Measurements from ENCODE around the gene TNRC6C. TPM values are rescaled to one million over a fixed set of nuclear protein-coding genes. Genes with fewer than 3 reads are reported as not detected.

TNRC6C gene
- total and polyA plus RNA-seq, 2 experiments from 2014 or later = 10.1 to 16.6 TPM

DNA sequence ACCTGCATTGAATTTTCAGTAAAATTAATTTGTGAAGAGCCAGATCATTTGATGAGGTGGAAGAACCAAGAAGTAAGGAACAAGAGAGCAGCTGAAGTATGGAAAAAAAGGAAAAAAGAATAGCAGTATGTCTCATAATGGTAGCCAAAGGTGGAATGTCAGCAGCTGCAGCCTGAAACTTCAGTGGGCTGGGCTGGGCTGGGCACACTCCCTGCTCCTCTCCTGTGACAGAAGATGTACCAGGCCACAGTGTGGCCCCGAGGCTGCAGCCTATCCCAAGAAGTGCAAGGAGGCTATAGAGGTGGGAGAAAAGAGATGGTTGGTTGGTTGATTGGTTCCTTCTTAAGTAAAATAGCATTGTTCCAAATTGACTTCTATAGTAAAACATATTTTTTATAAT, 84.5 kb downstream of the TNRC6C start:
- Mint-ChIP-seq H3K4me3 (no peak overlapping the region), H3K36me3 (ENCODE audit: low read depth) (peaks cover 25% of the 10 kb centered on the region), H3K4me1 (peaks cover 11% of the 10 kb centered on the region; the same call in 2 of the 3 replicates), H3K27me3 (ENCODE audit: insufficient read depth, low read depth, poor library complexity) (peaks cover 7% of the 10 kb centered on the region), H3K27ac (no peak overlapping the region), H3K9me3 (no peaks in the 10 kb centered on the region)
- DNase-seq (ENCODE audit: low spot score) (no peak), ATAC-seq (no peak)
- no peak overlapping the region for H3K4me2 ChIP-seq
- no peaks in the 10 kb centered on the region for H3K27me3 ChIP-seq (ENCODE audit: insufficient read depth)
- H3K4me1 ChIP-seq (ENCODE audit: insufficient read depth) = no peaks in the 10 kb centered on the region
- TF ChIP-seq CREB1 (CRISPR knock-in tag; IDR thresholded peaks at IDR 0.05; ENCODE audit: low read depth) (no peak), JUNB (IDR thresholded peaks at IDR 0.05; ENCODE audit: unreplicated experiment) (no peak), ZNF331 (CRISPR knock-in tag; IDR thresholded peaks at IDR 0.05; ENCODE audit: low read depth) (no peak), STAT1 (IDR thresholded peaks at IDR 0.05; ENCODE audit: unreplicated experiment) (no peak), NANOG (IDR thresholded peaks at IDR 0.05; ENCODE audit: borderline replicate concordance) (no peak), EZH2 (IDR thresholded peaks at IDR 0.05; ENCODE audit: low read depth, unreplicated experiment) (no peak), POLR2AphosphoS5 (IDR thresholded peaks at IDR 0.05; ENCODE audit: low read depth) (no peak), EZH2phosphoT487 (IDR thresholded peaks at IDR 0.05; ENCODE audit: unreplicated experiment) (no peak), ZNF462 (CRISPR knock-in tag; IDR thresholded peaks at IDR 0.05) (no peak), ZNF114 (CRISPR knock-in tag; IDR thresholded peaks at IDR 0.05) (no peak)
- TF ChIP-seq, protein P1, sequence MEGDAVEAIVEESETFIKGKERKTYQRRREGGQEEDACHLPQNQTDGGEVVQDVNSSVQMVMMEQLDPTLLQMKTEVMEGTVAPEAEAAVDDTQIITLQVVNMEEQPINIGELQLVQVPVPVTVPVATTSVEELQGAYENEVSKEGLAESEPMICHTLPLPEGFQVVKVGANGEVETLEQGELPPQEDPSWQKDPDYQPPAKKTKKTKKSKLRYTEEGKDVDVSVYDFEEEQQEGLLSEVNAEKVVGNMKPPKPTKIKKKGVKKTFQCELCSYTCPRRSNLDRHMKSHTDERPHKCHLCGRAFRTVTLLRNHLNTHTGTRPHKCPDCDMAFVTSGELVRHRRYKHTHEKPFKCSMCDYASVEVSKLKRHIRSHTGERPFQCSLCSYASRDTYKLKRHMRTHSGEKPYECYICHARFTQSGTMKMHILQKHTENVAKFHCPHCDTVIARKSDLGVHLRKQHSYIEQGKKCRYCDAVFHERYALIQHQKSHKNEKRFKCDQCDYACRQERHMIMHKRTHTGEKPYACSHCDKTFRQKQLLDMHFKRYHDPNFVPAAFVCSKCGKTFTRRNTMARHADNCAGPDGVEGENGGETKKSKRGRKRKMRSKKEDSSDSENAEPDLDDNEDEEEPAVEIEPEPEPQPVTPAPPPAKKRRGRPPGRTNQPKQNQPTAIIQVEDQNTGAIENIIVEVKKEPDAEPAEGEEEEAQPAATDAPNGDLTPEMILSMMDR (conservative IDR thresholded peaks at IDR 0.05; ENCODE audit: low read depth in 2 of 2) = no peak
- TF ChIP-seq, protein P2, sequence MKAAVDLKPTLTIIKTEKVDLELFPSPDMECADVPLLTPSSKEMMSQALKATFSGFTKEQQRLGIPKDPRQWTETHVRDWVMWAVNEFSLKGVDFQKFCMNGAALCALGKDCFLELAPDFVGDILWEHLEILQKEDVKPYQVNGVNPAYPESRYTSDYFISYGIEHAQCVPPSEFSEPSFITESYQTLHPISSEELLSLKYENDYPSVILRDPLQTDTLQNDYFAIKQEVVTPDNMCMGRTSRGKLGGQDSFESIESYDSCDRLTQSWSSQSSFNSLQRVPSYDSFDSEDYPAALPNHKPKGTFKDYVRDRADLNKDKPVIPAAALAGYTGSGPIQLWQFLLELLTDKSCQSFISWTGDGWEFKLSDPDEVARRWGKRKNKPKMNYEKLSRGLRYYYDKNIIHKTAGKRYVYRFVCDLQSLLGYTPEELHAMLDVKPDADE (IDR thresholded peaks at IDR 0.05) = no peak
- TF ChIP-seq, protein P3, sequence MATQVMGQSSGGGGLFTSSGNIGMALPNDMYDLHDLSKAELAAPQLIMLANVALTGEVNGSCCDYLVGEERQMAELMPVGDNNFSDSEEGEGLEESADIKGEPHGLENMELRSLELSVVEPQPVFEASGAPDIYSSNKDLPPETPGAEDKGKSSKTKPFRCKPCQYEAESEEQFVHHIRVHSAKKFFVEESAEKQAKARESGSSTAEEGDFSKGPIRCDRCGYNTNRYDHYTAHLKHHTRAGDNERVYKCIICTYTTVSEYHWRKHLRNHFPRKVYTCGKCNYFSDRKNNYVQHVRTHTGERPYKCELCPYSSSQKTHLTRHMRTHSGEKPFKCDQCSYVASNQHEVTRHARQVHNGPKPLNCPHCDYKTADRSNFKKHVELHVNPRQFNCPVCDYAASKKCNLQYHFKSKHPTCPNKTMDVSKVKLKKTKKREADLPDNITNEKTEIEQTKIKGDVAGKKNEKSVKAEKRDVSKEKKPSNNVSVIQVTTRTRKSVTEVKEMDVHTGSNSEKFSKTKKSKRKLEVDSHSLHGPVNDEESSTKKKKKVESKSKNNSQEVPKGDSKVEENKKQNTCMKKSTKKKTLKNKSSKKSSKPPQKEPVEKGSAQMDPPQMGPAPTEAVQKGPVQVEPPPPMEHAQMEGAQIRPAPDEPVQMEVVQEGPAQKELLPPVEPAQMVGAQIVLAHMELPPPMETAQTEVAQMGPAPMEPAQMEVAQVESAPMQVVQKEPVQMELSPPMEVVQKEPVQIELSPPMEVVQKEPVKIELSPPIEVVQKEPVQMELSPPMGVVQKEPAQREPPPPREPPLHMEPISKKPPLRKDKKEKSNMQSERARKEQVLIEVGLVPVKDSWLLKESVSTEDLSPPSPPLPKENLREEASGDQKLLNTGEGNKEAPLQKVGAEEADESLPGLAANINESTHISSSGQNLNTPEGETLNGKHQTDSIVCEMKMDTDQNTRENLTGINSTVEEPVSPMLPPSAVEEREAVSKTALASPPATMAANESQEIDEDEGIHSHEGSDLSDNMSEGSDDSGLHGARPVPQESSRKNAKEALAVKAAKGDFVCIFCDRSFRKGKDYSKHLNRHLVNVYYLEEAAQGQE (IDR thresholded peaks at IDR 0.05; ENCODE audit: unreplicated experiment) = no peak
- H3F3A ChIP-seq (replicated peaks; ENCODE audit: low read depth) = no peaks in the 10 kb centered on the region
- H3K9me2 ChIP-seq (ENCODE audit: insufficient read depth) = no peaks in the 10 kb centered on the region
- no peaks in the 10 kb centered on the region for H3K79me2 ChIP-seq (replicated peaks; ENCODE audit: insufficient read depth)
- H2AFZ ChIP-seq = no peak overlapping the region
- H3K36me3 ChIP-seq (ENCODE audit: insufficient read depth) = no peaks in the 10 kb centered on the region
- H3K27ac ChIP-seq (ENCODE audit: low read depth) = no peak overlapping the region
- H3K4me3 ChIP-seq = no peak overlapping the region
- H4K20me1 ChIP-seq (replicated peaks; ENCODE audit: insufficient read depth) = 0 out of 2 replicates have a peak, but pooled peaks cover 18% of the 10 kb centered on the region

All from GM23338 (cell line).